T1000 (cell line): ENCODE measurements around the gene WWP2.
A peak's percentile ranks its signal among the peaks of the same experiment; 100 is the strongest.
"Not testable (repeated sequence)": the region's sequence is repeated elsewhere in the genome, so short reads cannot be mapped to it uniquely, and the experiment has no call there.

Source experiments
- DNase-seq: peaks from one replicate; lab custom pipeline; 2025; ENCODE audit warnings: mixed read lengths; lab: John Stamatoyannopoulos, UW

The WWP2 gene

GRCh38 chr16:69745959-69746358 lies 16.2 kb upstream of the WWP2 start:
- no peak for DNase-seq

- no peak for DNase-seq
These were observed 15.0 kb upstream of the WWP2 start for GRCh38 chr16:69747115-69747514.

- DNase-seq: no peak
These were observed 13.3 kb upstream of the WWP2 start for GRCh38 chr16:69748694-69749345.

- no peak for DNase-seq
These were observed 8.0 kb upstream of the WWP2 start for GRCh38 chr16:69754143-69754468.

- DNase-seq: peak; percentile 87
These were observed 7.4 kb upstream of the WWP2 start, which contains the start of gene NOB1 for GRCh38 chr16:69754469-69755310. NOB1 (minus strand) TSS chr16:69754926; CDS start chr16:69754910, 16 bp downstream.

- no peak for DNase-seq
These were observed 5.4 kb upstream of the WWP2 start for GRCh38 chr16:69756705-69757104.

- not testable (repeated sequence) for DNase-seq
These were observed 4.8 kb upstream of the WWP2 start for GRCh38 chr16:69757375-69757774.

- DNase-seq: no peak
These were observed 874 bp downstream of the WWP2 start for GRCh38 chr16:69762814-69763598.

- DNase-seq: no peak
These were observed 1.4 kb downstream of the WWP2 start for GRCh38 chr16:69763599-69763942.

- DNase-seq: no peak
These were observed 5.5 kb downstream of the WWP2 start for GRCh38 chr16:69767459-69768229.

GRCh38 chr16:69768666-69769065 lies 6.5 kb downstream of the WWP2 start:
- no peak for DNase-seq

- no peak for DNase-seq
These were observed 7.3 kb downstream of the WWP2 start for GRCh38 chr16:69769404-69769803.

- DNase-seq: no peak
These were observed 9.5 kb downstream of the WWP2 start for GRCh38 chr16:69771651-69771967.

GRCh38 chr16:69773260-69773947 lies 11.3 kb downstream of the WWP2 start:
- DNase-seq: no peak

GRCh38 chr16:69775563-69775962 lies 13.4 kb downstream of the WWP2 start:
- DNase-seq: no peak

GRCh38 chr16:69779724-69780123 lies 17.6 kb downstream of the WWP2 start:
- no peak for DNase-seq

GRCh38 chr16:69781118-69781517 lies 19.0 kb downstream of the WWP2 start:
- DNase-seq: no peak

- no peak for DNase-seq
These were observed 22.5 kb downstream of the WWP2 start for GRCh38 chr16:69784586-69784985.

- no peak for DNase-seq
These were observed 25.8 kb downstream of the WWP2 start for GRCh38 chr16:69787883-69788282.

GRCh38 chr16:69791391-69791847 lies 29.3 kb downstream of the WWP2 start:
- not testable (repeated sequence) for DNase-seq

GRCh38 chr16:69793526-69793925 lies 31.4 kb downstream of the WWP2 start:
- no peak for DNase-seq
